SK-N-SH treated with all-trans-retinoic acid at 6 μM for 48 hours (cell line): ENCODE measurements around the gene SNRPA1.

Source experiments
- ATAC-seq: fragments of 200-7000 bp; cut with Tn5 transposase; 3 replicates; pipeline ENCODE4 v1.9.1; 2020; ENCODE audit warnings: mild to moderate bottlenecking, moderate library complexity
- ARNTL ChIP-seq: fragments of 450-650 bp; formaldehyde crosslinking; IDR thresholded peaks from 2 replicates; pipeline ENCODE4 v1.5.0; 2020; ENCODE audit warnings: low read depth, mild to moderate bottlenecking, moderate library complexity, borderline replicate concordance
- BACH2 ChIP-seq: fragments of 250-450 bp; sonication (Bioruptor Pico); IDR thresholded peaks from 2 replicates; pipeline ENCODE4 v1.9.0; 2021; ENCODE audit warnings: mild to moderate bottlenecking, borderline replicate concordance
- CREB5 ChIP-seq: fragments of 250-450 bp; sonication (Bioruptor Pico); IDR thresholded peaks from 2 replicates; pipeline ENCODE4 v1.5.1; 2020; ENCODE audit warnings: low read depth, mild to moderate bottlenecking, moderate library complexity
- CSDC2 ChIP-seq: fragments of 250-450 bp; sonication (Bioruptor Pico); IDR thresholded peaks from 2 replicates; pipeline ENCODE4 v1.5.0; 2020; ENCODE audit warnings: mild to moderate bottlenecking, moderate library complexity
- ESRRG ChIP-seq: fragments of 250-450 bp; sonication (Bioruptor Pico); IDR thresholded peaks from 2 replicates; pipeline ENCODE4 v1.6.1; 2021; ENCODE audit warnings: mild to moderate bottlenecking
- GLIS3 ChIP-seq: fragments of 250-450 bp; sonication (Bioruptor Pico); IDR thresholded peaks from 2 replicates; pipeline ENCODE4 v1.5.0; 2020; ENCODE audit warnings: mild to moderate bottlenecking, moderate library complexity
- ISL1 ChIP-seq: fragments of 250-450 bp; sonication (Bioruptor Pico); IDR thresholded peaks from 2 replicates; pipeline ENCODE4 v2.1.2; 2022; ENCODE audit warnings: mild to moderate bottlenecking, moderate library complexity
- OSR1 ChIP-seq: fragments of 250-450 bp; sonication (Bioruptor Pico); IDR thresholded peaks from 2 replicates; pipeline ENCODE4 v1.8.0; 2022; ENCODE audit warnings: moderate library complexity, mild to moderate bottlenecking, inconsistent platforms
- PATZ1 ChIP-seq: fragments of 250-450 bp; sonication (Bioruptor Pico); IDR thresholded peaks from 2 replicates; pipeline ENCODE4 v1.8.0; 2020; ENCODE audit warnings: mild to moderate bottlenecking, moderate library complexity, borderline replicate concordance
- RARB ChIP-seq: fragments of 250-450 bp; sonication (Bioruptor Pico); IDR thresholded peaks from 2 replicates; pipeline ENCODE4 v1.8.0; 2021; ENCODE audit warnings: mild to moderate bottlenecking, moderate library complexity
- TCF4 ChIP-seq: fragments of 250-450 bp; sonication (Bioruptor Pico); IDR thresholded peaks from 2 replicates; pipeline ENCODE4 v1.8.0; 2021; ENCODE audit warnings: mild to moderate bottlenecking, moderate library complexity, borderline replicate concordance
- TOX ChIP-seq: fragments of 250-450 bp; sonication (Bioruptor Pico); IDR thresholded peaks from 2 replicates; pipeline ENCODE4 v1.8.0; 2021; ENCODE audit warnings: mild to moderate bottlenecking, moderate library complexity, borderline replicate concordance
- ZC3H10 ChIP-seq: fragments of 250-450 bp; sonication (Bioruptor Pico); IDR thresholded peaks from 2 replicates; pipeline ENCODE4 v1.5.1; 2021; ENCODE audit warnings: mild to moderate bottlenecking, moderate library complexity
- ZFP3 ChIP-seq: fragments of 250-450 bp; sonication (Bioruptor Pico); IDR thresholded peaks from 2 replicates; pipeline ENCODE4 v1.5.0; 2020; ENCODE audit warnings: mild to moderate bottlenecking, moderate library complexity
- ZFP30 ChIP-seq: fragments of 450-650 bp; formaldehyde crosslinking; IDR thresholded peaks from 2 replicates; pipeline ENCODE4 v1.5.0; 2022; ENCODE audit warnings: mild to moderate bottlenecking, moderate library complexity
- ZNF565 ChIP-seq: fragments of 450-650 bp; formaldehyde crosslinking; conservative IDR thresholded peaks from 2 replicates; pipeline ENCODE4 v1.5.0; 2020; ENCODE audit warnings: low read depth, mild to moderate bottlenecking, moderate library complexity
- ZNF70 ChIP-seq: fragments of 450-650 bp; formaldehyde crosslinking; IDR thresholded peaks from 2 replicates; pipeline ENCODE4 v1.5.0; 2020; ENCODE audit warnings: mild to moderate bottlenecking, moderate library complexity
- ZNF8 ChIP-seq: fragments of 450-650 bp; formaldehyde crosslinking; IDR thresholded peaks from 2 replicates; pipeline ENCODE4 v1.5.0; 2020; ENCODE audit warnings: mild to moderate bottlenecking, moderate library complexity
- TF ChIP-seq, protein P1 (sequence below): fragments of 250-450 bp; sonication (Bioruptor Pico); IDR thresholded peaks from 2 replicates; pipeline ENCODE4 v1.5.1; 2021; ENCODE audit warnings: mild to moderate bottlenecking, moderate library complexity
- TF ChIP-seq, protein P2 (sequence below): fragments of 250-450 bp; sonication (Bioruptor Pico); IDR thresholded peaks from 2 replicates; pipeline ENCODE4 v1.5.0; 2020; ENCODE audit warnings: mild to moderate bottlenecking, moderate library complexity

Gene SNRPA1

GRCh38 chr15:101277038-101277822 is 17.8 kb downstream of the SNRPA1 start, which contains the start of gene SELENOS:
Gene SELENOS (minus strand): TSS chr15:101277485. CDS start chr15:101277417, 68 bp downstream.
- ATAC-seq, result peak; percentile 95
- TF ChIP-seq ZFP3, result peak; percentile 98
- TF ChIP-seq GLIS3 (CRISPR knock-in tag), result no peak
- TF ChIP-seq ARNTL (CRISPR knock-in tag), result peak; percentile 51; the same call in 1 of the 2 replicates

DNA sequence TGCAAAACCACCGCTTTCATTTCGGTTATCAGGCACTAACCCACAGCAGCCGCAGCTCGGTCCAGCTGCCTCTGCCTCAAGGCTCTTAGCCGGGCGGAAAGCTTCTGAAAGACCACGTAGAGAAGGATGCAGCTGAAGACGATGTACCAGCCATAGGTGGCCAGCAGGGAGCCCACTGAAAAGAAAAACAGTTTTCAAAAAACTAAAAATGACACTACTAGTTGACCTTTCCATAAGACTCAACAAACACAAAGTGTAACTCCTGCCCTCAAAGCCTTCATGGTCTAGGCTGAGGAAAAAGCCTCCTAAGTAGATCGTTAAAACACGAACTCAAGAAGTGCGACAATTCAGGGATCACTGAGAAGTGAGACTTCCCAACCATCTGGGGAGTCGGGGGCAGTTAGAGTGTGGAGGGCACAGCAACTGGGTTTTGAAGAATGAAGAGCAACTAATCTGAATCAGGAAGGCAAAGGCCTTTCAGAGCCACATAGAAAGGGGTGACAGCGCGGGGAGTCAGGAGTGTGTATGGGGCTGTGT is 18.5 kb downstream of the SNRPA1 start:
- peak; percentile 76 for ATAC-seq
- TF ChIP-seq, protein P1, sequence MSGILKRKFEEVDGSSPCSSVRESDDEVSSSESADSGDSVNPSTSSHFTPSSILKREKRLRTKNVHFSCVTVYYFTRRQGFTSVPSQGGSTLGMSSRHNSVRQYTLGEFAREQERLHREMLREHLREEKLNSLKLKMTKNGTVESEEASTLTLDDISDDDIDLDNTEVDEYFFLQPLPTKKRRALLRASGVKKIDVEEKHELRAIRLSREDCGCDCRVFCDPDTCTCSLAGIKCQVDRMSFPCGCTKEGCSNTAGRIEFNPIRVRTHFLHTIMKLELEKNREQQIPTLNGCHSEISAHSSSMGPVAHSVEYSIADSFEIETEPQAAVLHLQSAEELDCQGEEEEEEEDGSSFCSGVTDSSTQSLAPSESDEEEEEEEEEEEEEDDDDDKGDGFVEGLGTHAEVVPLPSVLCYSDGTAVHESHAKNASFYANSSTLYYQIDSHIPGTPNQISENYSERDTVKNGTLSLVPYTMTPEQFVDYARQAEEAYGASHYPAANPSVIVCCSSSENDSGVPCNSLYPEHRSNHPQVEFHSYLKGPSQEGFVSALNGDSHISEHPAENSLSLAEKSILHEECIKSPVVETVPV (CRISPR knock-in tag), result no peak
- no peak for TF ChIP-seq ARNTL (CRISPR knock-in tag)
- TF ChIP-seq OSR1 (CRISPR knock-in tag), result no peak
- TF ChIP-seq PATZ1 (CRISPR knock-in tag), result no peak
- TF ChIP-seq TCF4 (CRISPR knock-in tag), result no peak
- TF ChIP-seq CSDC2 (CRISPR knock-in tag), result no peak
- TF ChIP-seq ZNF565, result no peak
- no peak for TF ChIP-seq BACH2 (CRISPR knock-in tag)
- no peak for TF ChIP-seq ISL1
- TF ChIP-seq, protein P2, sequence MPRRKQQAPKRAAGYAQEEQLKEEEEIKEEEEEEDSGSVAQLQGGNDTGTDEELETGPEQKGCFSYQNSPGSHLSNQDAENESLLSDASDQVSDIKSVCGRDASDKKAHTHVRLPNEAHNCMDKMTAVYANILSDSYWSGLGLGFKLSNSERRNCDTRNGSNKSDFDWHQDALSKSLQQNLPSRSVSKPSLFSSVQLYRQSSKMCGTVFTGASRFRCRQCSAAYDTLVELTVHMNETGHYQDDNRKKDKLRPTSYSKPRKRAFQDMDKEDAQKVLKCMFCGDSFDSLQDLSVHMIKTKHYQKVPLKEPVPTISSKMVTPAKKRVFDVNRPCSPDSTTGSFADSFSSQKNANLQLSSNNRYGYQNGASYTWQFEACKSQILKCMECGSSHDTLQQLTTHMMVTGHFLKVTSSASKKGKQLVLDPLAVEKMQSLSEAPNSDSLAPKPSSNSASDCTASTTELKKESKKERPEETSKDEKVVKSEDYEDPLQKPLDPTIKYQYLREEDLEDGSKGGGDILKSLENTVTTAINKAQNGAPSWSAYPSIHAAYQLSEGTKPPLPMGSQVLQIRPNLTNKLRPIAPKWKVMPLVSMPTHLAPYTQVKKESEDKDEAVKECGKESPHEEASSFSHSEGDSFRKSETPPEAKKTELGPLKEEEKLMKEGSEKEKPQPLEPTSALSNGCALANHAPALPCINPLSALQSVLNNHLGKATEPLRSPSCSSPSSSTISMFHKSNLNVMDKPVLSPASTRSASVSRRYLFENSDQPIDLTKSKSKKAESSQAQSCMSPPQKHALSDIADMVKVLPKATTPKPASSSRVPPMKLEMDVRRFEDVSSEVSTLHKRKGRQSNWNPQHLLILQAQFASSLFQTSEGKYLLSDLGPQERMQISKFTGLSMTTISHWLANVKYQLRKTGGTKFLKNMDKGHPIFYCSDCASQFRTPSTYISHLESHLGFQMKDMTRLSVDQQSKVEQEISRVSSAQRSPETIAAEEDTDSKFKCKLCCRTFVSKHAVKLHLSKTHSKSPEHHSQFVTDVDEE (CRISPR knock-in tag), result no peak
- TF ChIP-seq RARB (CRISPR knock-in tag), result no peak
- no peak for TF ChIP-seq ESRRG (CRISPR knock-in tag)
- no peak for TF ChIP-seq ZFP3

DNA sequence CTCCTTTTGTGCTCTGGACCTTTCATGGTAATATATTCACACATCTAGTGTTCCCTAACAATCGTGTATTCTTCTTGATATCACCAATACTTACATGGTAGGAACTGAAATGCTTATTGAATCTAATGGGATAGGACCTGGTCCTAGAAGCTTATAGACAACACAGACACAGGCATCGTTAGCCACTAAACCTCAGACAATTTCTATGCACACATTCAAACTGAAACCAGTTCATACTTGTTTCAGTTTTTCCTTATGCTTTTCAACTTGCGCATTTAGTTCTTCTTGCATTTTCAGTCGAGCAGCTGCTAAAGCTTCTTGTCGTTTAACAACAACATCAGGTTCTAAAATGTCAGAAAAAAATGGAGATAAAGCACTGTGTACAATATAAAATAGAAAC is 20.0 kb downstream of the SNRPA1 start:
- ATAC-seq, result no peak
- TF ChIP-seq ZFP30 (CRISPR knock-in tag) (no peak), ZNF8 (no peak), CREB5 (CRISPR knock-in tag) (no peak), ZC3H10 (CRISPR knock-in tag) (no peak), ESRRG (CRISPR knock-in tag) (no peak), TCF4 (CRISPR knock-in tag) (no peak), OSR1 (CRISPR knock-in tag) (no peak), ZFP3 (no peak), ZNF70 (CRISPR knock-in tag) (no peak), ISL1 (no peak), TOX (CRISPR knock-in tag) (no peak), ZNF565 (no peak), PATZ1 (CRISPR knock-in tag) (no peak), GLIS3 (CRISPR knock-in tag) (no peak)
- TF ChIP-seq, protein P1 (CRISPR knock-in tag), result no peak
- TF ChIP-seq, protein P2 (CRISPR knock-in tag), result no peak
